Psoas muscle (tissue), 8 donors: ENCODE data around the gene GRID2. TPM values are rescaled to one million over a fixed set of nuclear protein-coding genes. Genes with fewer than 3 reads are reported as not detected.

Experiments used
- ATAC-seq, 4 donors: fragments of 200-7000 bp; cut with Tn5 transposase; one replicate each; pipeline ENCODE4 v1.9.1; 2020; ENCODE audit warnings: moderate library complexity in 3 of 4, mild to moderate bottlenecking in 2 of 4
- DNase-seq, 2 donors: peaks; one replicate each; pipeline ENCODE4 v3.0.0-alpha.2; 2020
- H3K27ac ChIP-seq: fragments of 200-600 bp; one replicate; pipeline ENCODE4 v1.8.0; 2022
- H3K27me3 ChIP-seq, 3 donors: fragments of 200-600 bp in 1 of 3; one replicate each; pipeline versions ENCODE4 v1.6.1 to v1.8.0; 2013 to 2022; ENCODE audit warnings: low read length in 2 of 3, mild to moderate bottlenecking in 2 of 3, moderate library complexity in 1 of 3; ENCODE audit not compliant: insufficient read depth in 3 of 3
- H3K36me3 ChIP-seq, 2 donors: fragments of 200-600 bp in 1 of 2; one replicate each; pipeline versions ENCODE4 v1.6.1 to v1.8.0; 2013 to 2022; ENCODE audit warnings: low read depth in 1 of 2, mild to moderate bottlenecking in 1 of 2, moderate library complexity in 1 of 2; ENCODE audit not compliant: insufficient read depth in 1 of 2
- H3K4me1 ChIP-seq: fragments of 200-600 bp; one replicate; pipeline ENCODE4 v1.8.0; 2022
- H3K4me3 ChIP-seq: fragments of 200-600 bp; one replicate; pipeline ENCODE4 v1.8.0; 2022; ENCODE audit warnings: mild to moderate bottlenecking
- H3K9me3 ChIP-seq: fragments of 200-600 bp; one replicate; pipeline ENCODE4 v1.8.0; 2022
- CTCF ChIP-seq: fragments of 200-600 bp; IDR thresholded peaks from one replicate; pipeline ENCODE4 v1.8.0; 2022; ENCODE audit warnings: antibody characterized with exemption
- WGBS, 3 donors: extraction: QIAGEN DNeasy Blood & Tissue Kit; methylation state at CpG; one replicate each; pipeline versions ENCODE4 v1.1.6 to v1.1.7; 2013; 5-methylcytosine and 5-hydroxymethylcytosine counted together
- intact Hi-C, 2 donors: fragments of 100-400 bp; cut with DNase I; formaldehyde crosslinking; loops; one replicate each; pipeline versions ENCODE4 v1.11.0 to v1.14.2; 2022
- polyA plus RNA-seq, 3 donors: library from polyadenylated mRNA; stranded (reverse); fragments of 200-250 nt; gene quantifications; one replicate each; pipeline ENCODE4 v1.2.3, GENCODE V29; 2013
- total RNA-seq, 4 donors: library from RNA; stranded (reverse); fragmentation: NEBNext Ultra II Directional in 2 of 4; extraction: Animal tissue kit (Norgen Biotek cat#: 25700) in 2 of 4; gene quantifications; one replicate each; pipeline versions ENCODE4 v1.2.1 to v1.2.4, GENCODE V29; 2021 to 2023
- donor health status: healthy with polysubstance abuse.
- donor health status: DM: no; HTN: no; CAD: no; lungs with moderate emphysema.
- donor health status: Bipolar disorder and iron deficiency.
- donor health status: healthy.
- donor health status: DM: yes; HTN: yes; CAD: no.
- donor health status: DM: no; HTN: no; CAD: no.
- donor health status: DM: no; HTN: no; CAD: no.
- donor health status: DM: yes; HTN: yes; CAD: no.

The GRID2 gene
- total and polyA plus RNA-seq, 7 donors: not detected

- no peak for TF ChIP-seq CTCF
- H3K36me3 ChIP-seq: no peaks in the 10 kb centered on the region
- no peaks in the 10 kb centered on the region for H3K4me1 ChIP-seq
- no peaks in the 10 kb centered on the region for H3K27me3 ChIP-seq
- DNase-seq (no peak), ATAC-seq (no peak)
- H3K27ac ChIP-seq: no peak overlapping the region
- H3K4me3 ChIP-seq: no peak overlapping the region
- intact Hi-C loops: no loop called here
- H3K9me3 ChIP-seq: no peaks in the 10 kb centered on the region
- 78 to 95% (median 89%) methylated on average over 2 of the region's 2 CpGs for WGBS, 3 donors
Observed at GRCh38 chr4:93065790-93066189, 762.0 kb downstream of the GRID2 start.

GRCh38 chr4:93066749-93067148, 763.0 kb downstream of the GRID2 start:
- no peak for TF ChIP-seq CTCF
- 84 to 87% (median 85%) methylated on average over 1 of the region's 1 CpG for WGBS, 3 donors
- Histone ChIP-seq H3K9me3 (no peaks in the 10 kb centered on the region), H3K27me3 (no peaks in the 10 kb centered on the region), H3K36me3 (no peaks in the 10 kb centered on the region), H3K4me3 (no peak overlapping the region), H3K4me1 (no peaks in the 10 kb centered on the region), H3K27ac (no peak overlapping the region)
- ATAC-seq (no peak), DNase-seq (no peak)
- intact Hi-C loops: no loop called here

GRCh38 chr4:93072292-93072691, 768.5 kb downstream of the GRID2 start:
- no peak for TF ChIP-seq CTCF
- H3K36me3 ChIP-seq: no peaks in the 10 kb centered on the region
- intact Hi-C loops: no loop called here
- no peaks in the 10 kb centered on the region for H3K4me1 ChIP-seq
- no peak overlapping the region for H3K4me3 ChIP-seq
- H3K9me3 ChIP-seq: no peaks in the 10 kb centered on the region
- DNase-seq: no peak
- no peaks in the 10 kb centered on the region for H3K27me3 ChIP-seq
- ATAC-seq: no peak
- no peak overlapping the region for H3K27ac ChIP-seq

GRCh38 chr4:93080316-93080715, 776.5 kb downstream of the GRID2 start:
- Histone ChIP-seq H3K27ac (no peak overlapping the region), H3K36me3 (no peaks in the 10 kb centered on the region), H3K4me3 (no peak overlapping the region), H3K4me1 (no peaks in the 10 kb centered on the region), H3K9me3 (no peaks in the 10 kb centered on the region), H3K27me3 (no peaks in the 10 kb centered on the region)
- no peak for TF ChIP-seq CTCF
- WGBS, 3 donors: 65 to 70% (median 69%) methylated on average over 2 of the region's 2 CpGs
- intact Hi-C loops: no loop called here
- ATAC-seq (no peak), DNase-seq (no peak)

- no peak overlapping the region for H3K27ac ChIP-seq
- DNase-seq (no peak), ATAC-seq (no peak)
- no peaks in the 10 kb centered on the region for H3K27me3 ChIP-seq
- H3K4me1 ChIP-seq: no peaks in the 10 kb centered on the region
- intact Hi-C loops: no loop called here
- no peaks in the 10 kb centered on the region for H3K36me3 ChIP-seq
- H3K9me3 ChIP-seq: no peaks in the 10 kb centered on the region
- H3K4me3 ChIP-seq: no peak overlapping the region
- no peak for TF ChIP-seq CTCF
- 40 to 49% (median 43%) methylated on average over 10 of the region's 10 CpGs for WGBS, 3 donors
Observed at GRCh38 chr4:93084599-93085305, 781.0 kb downstream of the GRID2 start.
